K562 treated with DMSO at 1 percent for 12 hours (cell line): ENCODE measurements around the gene CPHXL. TPM values are rescaled to one million over a fixed set of nuclear protein-coding genes. Genes with fewer than 3 reads are reported as not detected.

Source experiments
- total RNA-seq: library from RNA; unstranded; fragments of 300-600 nt; gene quantifications from 2 replicates; pipeline ENCODE4 v1.2.3, GENCODE V29; 2022; ENCODE audit not compliant: insufficient read depth

Gene CPHXL
- not detected in 2 replicates for total RNA-seq

GRCh38 chr16:75726390-75726789, at the start of gene CPHXL:
Gene CPHXL (minus strand): TSS chr16:75726490. CDS start chr16:75726442, 48 bp downstream.

GRCh38 chr16:75701361-75701760, 24.9 kb downstream of the CPHXL start, which contains the start of gene DUXB:
Gene DUXB (minus strand): TSS chr16:75701461. CDS start chr16:75701418, 43 bp downstream.

GRCh38 chr16:75676909-75677308, 49.4 kb downstream of the CPHXL start, which contains the start of gene CPHXL2:
Gene CPHXL2 (minus strand): TSS chr16:75677009. CDS start chr16:75676999, 10 bp downstream.

Other genes starting within 250 kb of the CPHXL start
- gene CHST6, start 231.0 kb downstream of the CPHXL start, total RNA-seq: not detected in 2 replicates
- not detected in 2 replicates for gene CHST5, start 190.4 kb downstream of the CPHXL start, total RNA-seq
- gene TMEM231, start 170.2 kb downstream of the CPHXL start, total RNA-seq: 4.5 and 8.5 TPM in 2 replicates
- gene GABARAPL2, start 160.1 kb downstream of the CPHXL start, total RNA-seq: 170 and 201 TPM in 2 replicates
- gene ADAT1, start 103.2 kb downstream of the CPHXL start, total RNA-seq: 6.3 and 27.2 TPM in 2 replicates
- gene KARS1, start 78.8 kb downstream of the CPHXL start, total RNA-seq: 104 and 147 TPM in 2 replicates
- gene TERF2IP, start 78.7 kb downstream of the CPHXL start, total RNA-seq: 82.3 and 95.0 TPM in 2 replicates
- gene CPHXL2, start 49.5 kb downstream of the CPHXL start, total RNA-seq: not detected in 2 replicates
- not detected in 2 replicates for gene DUXB, start 25.0 kb downstream of the CPHXL start, total RNA-seq